VCaP (cell line): ENCODE measurements around the gene LMF1.

ENCODE experiments used
- H3K27ac ChIP-seq: fragments of 450-650 bp; 2 replicates; pipeline ENCODE4 v1.5.1; 2017
- CTCF ChIP-seq: fragments of 450-650 bp; conservative IDR thresholded peaks from 2 replicates; pipeline ENCODE4 v1.5.1; 2017; ENCODE audit warnings: mild to moderate bottlenecking, moderate library complexity

LMF1 gene

GRCh38 chr16:970766-971581, at the start of gene LMF1:
Gene LMF1, minus strand, starts transcription at chr16:970984. Its CDS starts 4 bp downstream, at chr16:970980.
- peak within 1 kb of the TSS; percentile 81 for H3K27ac ChIP-seq
- TF ChIP-seq CTCF: no peak

GRCh38 chr16:1020091-1020399, 49.3 kb upstream of the LMF1 start:
- TF ChIP-seq CTCF: no peak
- no peak overlapping the region for H3K27ac ChIP-seq

GRCh38 chr16:1019231-1020090, 48.7 kb upstream of the LMF1 start:
- H3K27ac ChIP-seq: no peak overlapping the region
- no peak for TF ChIP-seq CTCF

- no peak for TF ChIP-seq CTCF
- no peak overlapping the region for H3K27ac ChIP-seq
Observed at GRCh38 chr16:1018447-1019198, 47.8 kb upstream of the LMF1 start.

GRCh38 chr16:1014771-1015495, 44.1 kb upstream of the LMF1 start:
- no peak for TF ChIP-seq CTCF
- H3K27ac ChIP-seq: no peak overlapping the region

GRCh38 chr16:1014221-1014620, 43.4 kb upstream of the LMF1 start:
- no peak overlapping the region for H3K27ac ChIP-seq
- no peak for TF ChIP-seq CTCF
